ENCODE measurements around the gene AGAP1.
"Not testable (repeated sequence)": the region's sequence is repeated elsewhere in the genome, so short reads cannot be mapped to it uniquely, and the experiment has no call there.

Gene AGAP1

GRCh38 chr2:235749121-235749770 is 255.4 kb downstream of the AGAP1 start:
- DNase-seq = no peak

DNA sequence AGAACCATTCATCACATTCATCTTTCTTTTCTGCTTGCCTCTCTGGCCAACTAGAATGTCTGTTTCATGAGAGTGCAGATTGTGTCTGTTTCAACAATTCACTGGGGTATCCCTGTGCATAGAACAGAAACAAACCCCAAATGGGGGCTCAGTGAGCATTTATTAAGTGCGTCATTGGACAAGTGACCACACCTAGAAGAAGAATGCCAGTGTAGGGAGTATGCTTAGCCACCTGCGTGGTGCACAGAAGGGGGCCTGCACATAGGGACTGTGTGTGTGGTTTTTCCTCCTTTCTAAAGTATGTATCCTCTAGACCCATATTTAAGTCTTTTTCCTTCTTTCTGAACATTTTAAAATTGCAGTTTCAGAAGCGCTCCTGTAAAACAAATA is 255.9 kb downstream of the AGAP1 start:
- DNase-seq = no peak

- no peak for DNase-seq
These were observed 259.0 kb downstream of the AGAP1 start for GRCh38 chr2:235752846-235753245.

DNA sequence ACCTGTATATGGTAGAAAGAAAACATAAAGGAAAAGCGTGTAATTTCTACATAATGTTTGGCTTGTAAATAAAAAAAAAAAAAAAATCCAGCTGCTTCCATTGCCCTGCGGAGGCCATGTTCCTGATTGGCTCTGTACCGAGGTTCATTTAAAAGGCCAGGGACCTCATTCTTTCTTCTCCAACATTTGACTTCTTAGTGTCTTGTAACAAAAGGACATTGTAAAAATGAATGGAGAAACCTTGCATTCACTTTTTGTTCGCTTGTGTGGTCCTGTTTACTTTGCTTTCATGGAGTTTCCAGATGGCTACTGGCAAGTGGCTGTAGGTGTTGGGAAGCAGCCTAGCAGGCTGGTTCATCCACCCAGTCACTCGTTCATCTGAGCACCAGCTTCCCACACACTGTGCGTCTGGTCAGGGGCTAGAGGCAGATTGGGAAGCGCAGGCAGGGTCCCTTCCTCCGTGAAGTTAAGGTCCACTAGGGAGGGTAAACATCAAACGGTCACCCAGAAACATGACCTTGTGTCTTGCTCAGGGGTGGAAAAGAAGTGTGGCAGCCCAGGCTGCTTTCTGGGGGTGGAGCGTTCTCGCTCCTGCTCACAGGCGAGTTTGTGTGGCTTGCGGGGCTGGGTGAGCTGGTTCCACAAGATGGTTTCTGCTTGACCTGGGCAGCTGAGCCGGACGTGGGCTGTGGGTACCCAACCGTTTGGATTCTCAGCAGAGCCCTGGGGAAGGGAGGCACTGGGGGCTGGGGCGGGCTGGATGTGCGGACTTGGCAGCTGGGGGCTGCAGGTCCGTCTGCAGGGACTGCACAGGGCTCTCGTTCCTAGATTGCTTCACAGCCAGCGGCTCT is 260.7 kb downstream of the AGAP1 start:
- no peak for DNase-seq

DNA sequence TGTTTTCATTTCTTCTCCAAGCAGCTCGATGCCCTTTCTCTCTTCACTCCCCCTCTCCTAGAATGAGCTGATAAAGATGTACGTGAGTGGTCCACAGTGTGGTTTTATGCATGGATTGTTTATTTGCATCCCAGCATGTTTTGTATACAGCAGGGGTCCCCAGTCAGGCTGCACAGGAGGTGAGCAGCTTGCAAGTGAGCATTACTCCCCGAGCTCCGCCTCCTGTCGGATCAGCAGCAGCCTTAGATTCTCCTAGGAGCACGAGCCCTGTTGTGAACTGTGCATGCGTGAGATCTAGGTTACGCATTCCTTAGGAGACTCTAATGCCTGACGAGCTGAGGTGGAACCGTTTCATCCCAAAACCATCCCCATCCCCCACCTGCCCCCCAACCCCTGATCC is 262.6 kb downstream of the AGAP1 start:
- DNase-seq = no peak

- DNase-seq = no peak
These were observed 263.4 kb downstream of the AGAP1 start for GRCh38 chr2:235757212-235757611.

DNA sequence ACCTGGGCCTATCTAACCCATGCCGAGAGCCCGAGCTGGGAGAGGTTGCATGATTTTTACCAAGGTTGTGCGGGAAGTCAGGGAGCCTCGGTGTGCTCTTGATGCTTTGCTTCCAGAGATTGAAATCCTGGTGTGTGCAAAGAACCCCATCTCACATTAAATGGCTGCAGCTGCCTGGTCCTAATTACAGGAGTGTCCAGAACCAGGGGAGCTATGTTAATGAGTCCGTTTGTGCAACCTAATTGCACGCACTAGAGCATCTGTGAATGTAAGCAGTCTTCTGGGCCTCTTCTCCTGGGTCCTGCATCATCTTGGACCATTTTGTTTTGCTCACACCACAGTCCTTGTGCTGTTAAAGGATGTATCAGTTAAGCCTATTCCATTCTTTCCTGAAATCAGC is 263.8 kb downstream of the AGAP1 start:
- DNase-seq = no peak

- DNase-seq = no peak
These were observed 269.2 kb downstream of the AGAP1 start for GRCh38 chr2:235762832-235763598.

DNA sequence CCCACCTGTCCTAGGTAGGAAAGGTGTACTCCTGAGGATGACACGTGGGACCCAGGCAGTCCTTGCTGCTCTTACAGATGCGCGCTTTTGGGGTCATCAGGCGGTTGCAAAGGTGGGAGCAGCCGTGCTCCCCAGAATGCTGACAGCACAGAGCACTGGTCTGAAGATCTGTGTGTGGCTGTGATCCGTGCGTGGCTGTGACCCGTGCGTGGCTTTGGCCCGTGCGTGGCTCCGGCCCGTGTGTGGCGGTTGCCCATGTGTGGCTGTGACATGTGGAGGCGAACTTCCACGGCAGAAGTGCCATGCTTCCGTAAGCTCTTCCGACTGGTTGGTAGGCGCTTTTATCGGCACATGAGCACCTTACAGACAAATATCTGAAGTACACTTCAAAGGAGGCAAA is 270.0 kb downstream of the AGAP1 start:
- no peak for DNase-seq

DNA sequence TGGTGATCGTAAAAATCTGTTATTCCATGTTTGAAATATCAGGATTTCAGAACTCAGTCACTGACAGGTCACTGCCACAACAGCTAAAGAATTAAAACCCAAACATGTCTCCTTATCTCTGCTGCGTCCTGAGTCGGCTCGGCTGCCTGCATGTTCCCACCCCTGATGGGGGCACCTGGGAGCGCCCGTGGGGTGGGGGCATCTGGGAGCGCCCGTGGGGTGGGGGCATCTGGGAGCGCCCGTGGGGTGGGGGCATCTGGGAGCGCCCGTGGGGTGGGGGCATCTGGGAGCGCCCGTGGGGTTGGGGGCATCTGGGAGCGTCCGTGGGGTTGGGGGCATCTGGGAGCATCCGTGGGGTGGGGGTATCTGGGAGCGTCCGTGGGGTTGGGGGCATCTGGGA is 270.6 kb downstream of the AGAP1 start:
- DNase-seq = not testable (repeated sequence)

DNA sequence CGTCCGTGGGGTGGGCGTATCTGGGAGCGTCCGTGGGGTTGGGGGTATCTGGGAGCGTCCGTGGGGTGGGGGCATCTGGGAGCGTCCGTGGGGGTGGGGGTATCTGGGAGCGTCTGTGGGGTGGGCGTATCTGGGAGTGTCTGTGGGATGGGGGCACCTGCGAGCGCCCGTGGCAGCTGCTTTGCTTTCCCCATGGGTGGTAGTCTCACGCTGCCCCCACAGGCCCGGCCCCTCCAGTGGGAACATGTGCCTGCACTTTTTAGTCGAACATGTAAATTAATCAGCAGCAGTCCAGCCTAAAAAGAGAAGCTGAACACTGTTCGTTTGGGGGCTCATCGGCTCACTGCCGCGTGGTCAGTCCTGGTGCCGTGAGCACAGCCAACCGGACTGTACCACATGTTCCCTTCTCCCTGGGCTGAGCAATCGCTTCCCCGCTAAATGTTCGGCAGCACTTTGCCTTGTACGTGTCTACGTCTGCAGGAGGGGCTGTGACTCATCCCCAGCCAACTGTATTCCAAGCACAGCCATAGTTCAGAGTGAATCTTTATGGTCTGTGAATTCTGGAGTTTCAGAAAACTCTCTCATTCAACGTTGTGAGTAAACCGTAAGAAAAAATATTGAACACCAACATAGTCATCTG is 271.5 kb downstream of the AGAP1 start:
- DNase-seq = no peak

GRCh38 chr2:235766278-235766677 is 272.4 kb downstream of the AGAP1 start:
- peak; percentile 89 for DNase-seq

- DNase-seq = no peak
These were observed 274.8 kb downstream of the AGAP1 start for GRCh38 chr2:235768606-235769005.

DNA sequence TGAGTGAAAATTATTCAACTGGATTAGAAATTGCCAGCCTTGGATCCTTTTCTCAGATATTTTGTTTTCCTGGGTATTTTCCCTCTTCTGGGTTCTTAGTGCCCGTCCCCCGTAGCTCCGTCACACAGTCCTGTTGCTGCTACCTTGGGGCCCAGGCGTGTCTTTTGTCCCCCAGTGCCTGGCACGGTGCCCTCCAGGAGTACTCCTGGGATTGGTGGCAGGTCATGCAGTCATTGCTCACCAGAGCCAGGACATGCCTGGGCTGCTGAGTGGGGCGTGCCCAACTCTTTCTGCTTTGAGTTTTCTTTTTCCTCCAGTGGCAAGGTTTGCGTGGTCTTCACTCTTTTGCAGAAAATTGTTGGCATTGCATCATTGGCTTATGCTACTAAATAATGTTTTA is 275.2 kb downstream of the AGAP1 start:
- no peak for DNase-seq

GRCh38 chr2:235770909-235771820 is 277.3 kb downstream of the AGAP1 start:
- no peak for DNase-seq

GRCh38 chr2:235773188-235773928 is 279.5 kb downstream of the AGAP1 start:
- no peak for DNase-seq

DNA sequence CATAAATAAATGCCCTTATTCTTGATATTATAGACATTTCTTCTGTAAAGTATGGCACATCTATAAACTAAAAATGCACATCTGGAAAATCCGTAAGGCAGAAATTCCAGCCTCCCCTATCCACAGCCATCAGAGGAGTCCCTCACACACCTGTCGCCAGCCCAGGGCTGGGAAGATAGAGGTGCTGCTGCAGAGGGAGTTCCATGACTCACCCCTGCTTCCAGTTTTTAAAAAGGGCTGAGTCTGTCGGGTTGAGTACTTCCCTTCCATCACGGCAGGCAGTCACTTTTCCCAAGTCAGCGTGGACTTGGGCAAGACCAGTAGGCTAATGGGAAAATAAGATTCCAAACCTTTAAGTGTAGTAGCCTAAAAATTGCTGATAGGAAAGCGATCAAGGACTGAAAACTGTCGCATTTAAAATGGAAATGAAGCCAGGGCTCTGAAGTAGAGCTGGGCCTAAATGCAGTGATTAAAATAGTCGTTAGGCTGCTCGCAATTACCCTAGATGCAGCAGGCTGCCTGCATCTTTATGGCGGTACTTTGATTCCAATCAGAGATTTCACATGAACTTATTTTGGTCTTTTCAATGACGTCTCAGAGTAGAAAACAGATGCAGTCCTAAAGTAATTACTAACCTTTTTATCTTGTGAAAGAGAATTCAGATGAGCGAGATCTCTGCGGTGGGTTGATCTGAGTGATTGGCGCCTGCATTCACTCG is 280.5 kb downstream of the AGAP1 start:
- no peak for DNase-seq

DNA sequence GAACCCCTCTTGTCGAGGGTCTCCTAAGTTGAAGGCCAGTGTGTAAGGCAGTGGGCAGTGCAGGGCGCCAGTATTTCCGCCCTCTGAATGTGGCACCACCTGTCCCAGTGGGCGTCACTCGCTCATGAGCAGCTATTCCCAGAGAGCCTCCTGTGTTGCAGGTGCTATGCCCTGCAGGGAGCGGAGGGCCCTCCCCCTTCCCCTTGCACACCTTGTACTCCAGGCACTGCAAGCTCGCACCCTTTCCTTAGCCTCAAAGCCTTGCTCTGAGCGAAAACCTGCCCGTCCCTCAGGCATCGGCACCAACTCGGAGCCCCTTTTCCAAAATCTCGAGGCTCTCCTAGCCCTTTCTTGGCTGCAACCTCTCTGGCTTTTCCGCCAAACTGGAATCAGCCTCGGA is 282.7 kb downstream of the AGAP1 start:
- no peak for DNase-seq

DNA sequence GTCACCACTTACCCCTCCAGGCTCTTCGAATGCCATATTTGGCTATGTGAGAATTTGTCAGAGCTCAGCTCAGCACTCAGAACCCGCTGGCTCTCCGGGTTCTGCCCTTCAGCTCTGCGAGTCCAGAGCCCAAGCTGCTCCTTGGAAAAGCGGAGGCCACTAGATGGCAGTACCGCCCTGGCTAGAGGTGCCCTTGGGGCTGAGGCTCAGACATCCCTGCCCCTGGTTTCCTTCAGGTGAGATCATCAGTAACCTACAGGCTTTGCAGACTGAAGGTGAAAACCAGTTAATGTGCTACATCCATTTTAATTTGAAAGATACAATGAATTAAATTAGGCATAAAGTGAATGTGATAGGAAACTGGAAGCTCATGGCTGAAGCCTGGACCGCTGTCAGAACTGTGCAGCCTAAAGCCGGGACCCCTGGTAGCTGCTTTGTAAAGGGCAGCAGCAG is 285.6 kb downstream of the AGAP1 start:
- peak; percentile 70 for DNase-seq

GRCh38 chr2:235780401-235780800 is 286.6 kb downstream of the AGAP1 start:
- no peak for DNase-seq

DNA sequence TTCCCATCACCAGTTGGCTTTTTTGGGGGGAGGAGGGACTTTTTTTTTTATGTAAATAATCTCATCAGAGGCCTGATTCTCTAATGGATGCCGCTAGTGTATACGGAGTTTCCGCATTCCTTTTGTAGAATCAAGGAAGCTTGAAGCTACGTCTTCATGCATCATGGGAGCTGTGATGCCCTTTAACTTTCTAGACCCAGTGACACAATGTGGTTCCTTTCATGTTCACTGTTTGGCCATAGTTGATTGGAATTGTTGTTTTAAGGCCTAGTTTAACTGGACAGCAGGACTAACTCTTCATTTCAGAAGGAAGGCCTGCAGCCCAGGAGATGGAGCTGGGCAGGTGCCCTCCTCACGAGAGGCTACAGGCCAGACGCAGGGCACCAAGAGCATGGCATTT is 287.9 kb downstream of the AGAP1 start:
- DNase-seq = no peak

Measured in kidney glomerular epithelial cell (primary cell).